ENCODE data around the gene CD80.
A peak's percentile ranks its signal among the peaks of the same experiment; 100 is the strongest.

CD80 gene

DNA sequence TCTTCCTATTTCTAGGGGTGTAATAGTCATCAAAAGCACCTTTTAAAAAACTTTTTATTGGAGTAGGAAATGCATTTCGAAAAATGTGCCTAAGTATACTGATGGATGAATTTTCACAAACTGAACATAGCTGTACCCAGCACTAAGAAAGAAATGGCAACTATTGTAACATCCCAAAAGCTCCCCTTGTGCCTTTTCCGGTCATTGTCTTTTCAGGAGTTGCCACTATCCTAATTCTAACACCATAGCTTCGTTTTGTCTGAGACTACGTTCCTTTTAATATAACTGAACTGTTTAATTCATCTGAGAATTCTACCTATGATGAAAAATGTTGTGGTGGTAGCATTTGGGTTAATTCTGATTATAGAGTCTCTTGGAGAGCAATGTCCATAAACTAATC, 59.1 kb downstream of the CD80 start:
- Histone ChIP-seq H2AFZ (ENCODE audit: low read depth, low read length) (no peak overlapping the region), H3K27ac (ENCODE audit: low read length) (no peak overlapping the region), H3K4me3 (ENCODE audit: low read length) (0 out of 2 replicates have a peak overlapping the region, but pooled peaks have one; percentile 100), H3K36me3 (replicated peaks; ENCODE audit: low read depth, low read length) (peaks cover 10% of the 10 kb centered on the region), H3K79me2 (ENCODE audit: low read length) (peaks cover 57% of the 10 kb centered on the region), H3K27me3 (ENCODE audit: low read depth, low read length) (no peaks in the 10 kb centered on the region), H3K9me3 (ENCODE audit: insufficient read depth, low read length) (no peaks in the 10 kb centered on the region), H3K4me1 (ENCODE audit: low read length) (peaks cover 26% of the 10 kb centered on the region), H3K9ac (ENCODE audit: low read length) (no peak overlapping the region), H4K20me1 (ENCODE audit: insufficient read depth, low read length) (no peaks in the 10 kb centered on the region), H3K4me2 (ENCODE audit: low read length) (peak overlapping the region; percentile 74)
- no peak for TF ChIP-seq EZH2phosphoT487 (IDR thresholded peaks at IDR 0.05; ENCODE audit: low read depth)
- TF ChIP-seq, protein P1, sequence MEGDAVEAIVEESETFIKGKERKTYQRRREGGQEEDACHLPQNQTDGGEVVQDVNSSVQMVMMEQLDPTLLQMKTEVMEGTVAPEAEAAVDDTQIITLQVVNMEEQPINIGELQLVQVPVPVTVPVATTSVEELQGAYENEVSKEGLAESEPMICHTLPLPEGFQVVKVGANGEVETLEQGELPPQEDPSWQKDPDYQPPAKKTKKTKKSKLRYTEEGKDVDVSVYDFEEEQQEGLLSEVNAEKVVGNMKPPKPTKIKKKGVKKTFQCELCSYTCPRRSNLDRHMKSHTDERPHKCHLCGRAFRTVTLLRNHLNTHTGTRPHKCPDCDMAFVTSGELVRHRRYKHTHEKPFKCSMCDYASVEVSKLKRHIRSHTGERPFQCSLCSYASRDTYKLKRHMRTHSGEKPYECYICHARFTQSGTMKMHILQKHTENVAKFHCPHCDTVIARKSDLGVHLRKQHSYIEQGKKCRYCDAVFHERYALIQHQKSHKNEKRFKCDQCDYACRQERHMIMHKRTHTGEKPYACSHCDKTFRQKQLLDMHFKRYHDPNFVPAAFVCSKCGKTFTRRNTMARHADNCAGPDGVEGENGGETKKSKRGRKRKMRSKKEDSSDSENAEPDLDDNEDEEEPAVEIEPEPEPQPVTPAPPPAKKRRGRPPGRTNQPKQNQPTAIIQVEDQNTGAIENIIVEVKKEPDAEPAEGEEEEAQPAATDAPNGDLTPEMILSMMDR (IDR thresholded peaks at IDR 0.05; ENCODE audit: low read depth, low read length) = no peak

DNA sequence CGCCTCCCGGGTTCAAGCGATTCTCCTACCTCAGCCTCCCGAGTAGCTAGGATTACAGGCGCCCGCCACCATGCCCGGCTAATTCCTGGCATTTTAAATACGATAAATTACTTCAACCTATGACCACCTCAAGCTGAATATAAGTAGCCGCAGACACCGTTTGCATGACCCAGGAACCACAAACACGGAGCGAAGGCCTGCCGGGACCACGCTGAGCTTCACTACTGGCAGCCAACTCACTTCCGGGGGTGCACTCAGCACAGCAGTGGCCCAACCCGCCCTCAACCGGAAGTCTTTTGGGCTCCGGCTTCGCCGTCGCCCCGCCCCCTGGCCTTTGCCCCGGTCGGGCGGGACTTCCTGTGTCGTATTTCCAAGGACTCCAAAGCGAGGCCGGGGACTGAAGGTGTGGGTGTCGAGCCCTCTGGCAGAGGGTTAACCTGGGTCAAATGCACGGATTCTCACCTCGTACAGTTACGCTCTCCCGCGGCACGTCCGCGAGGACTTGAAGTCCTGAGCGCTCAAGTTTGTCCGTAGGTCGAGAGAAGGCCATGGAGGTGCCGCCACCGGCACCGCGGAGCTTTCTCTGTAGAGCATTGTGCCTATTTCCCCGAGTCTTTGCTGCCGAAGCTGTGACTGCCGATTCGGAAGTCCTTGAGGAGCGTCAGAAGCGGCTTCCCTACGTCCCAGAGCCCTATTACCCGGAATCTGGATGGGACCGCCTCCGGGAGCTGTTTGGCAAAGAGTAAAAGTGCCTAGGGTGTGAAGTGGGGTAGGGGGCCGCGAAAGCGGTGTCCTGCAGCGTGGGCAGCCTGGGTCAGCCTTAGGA, 61.0 kb downstream of the CD80 start, which contains the start of gene TIMMDC1:
Gene TIMMDC1, plus strand, starts transcription at position 362 of the 826 bp plus-strand sequence. Its CDS starts 187 bp downstream, at position 549.
- Histone ChIP-seq H3K4me1 (ENCODE audit: low read length) (peaks cover 26% of the 10 kb centered on the region), H3K9ac (ENCODE audit: low read length) (peak within 1 kb of the TSS; percentile 95), H3K27me3 (ENCODE audit: low read depth, low read length) (no peaks in the 10 kb centered on the region), H2AFZ (ENCODE audit: low read depth, low read length) (peak within 1 kb of the TSS; percentile 63), H3K4me3 (ENCODE audit: low read length) (peak within 1 kb of the TSS; percentile 100), H3K4me2 (ENCODE audit: low read length) (peak within 1 kb of the TSS; percentile 84), H3K36me3 (replicated peaks; ENCODE audit: low read depth, low read length) (peaks cover 5% of the 10 kb centered on the region), H3K27ac (ENCODE audit: low read length) (peak within 1 kb of the TSS; percentile 65), H3K79me2 (ENCODE audit: low read length) (peaks cover 53% of the 10 kb centered on the region), H4K20me1 (ENCODE audit: insufficient read depth, low read length) (no peaks in the 10 kb centered on the region), H3K9me3 (ENCODE audit: insufficient read depth, low read length) (no peaks in the 10 kb centered on the region)
- TF ChIP-seq EZH2phosphoT487 (IDR thresholded peaks at IDR 0.05; ENCODE audit: low read depth) = no peak
- TF ChIP-seq, protein P1 (IDR thresholded peaks at IDR 0.05; ENCODE audit: low read depth, low read length) = no peak

DNA sequence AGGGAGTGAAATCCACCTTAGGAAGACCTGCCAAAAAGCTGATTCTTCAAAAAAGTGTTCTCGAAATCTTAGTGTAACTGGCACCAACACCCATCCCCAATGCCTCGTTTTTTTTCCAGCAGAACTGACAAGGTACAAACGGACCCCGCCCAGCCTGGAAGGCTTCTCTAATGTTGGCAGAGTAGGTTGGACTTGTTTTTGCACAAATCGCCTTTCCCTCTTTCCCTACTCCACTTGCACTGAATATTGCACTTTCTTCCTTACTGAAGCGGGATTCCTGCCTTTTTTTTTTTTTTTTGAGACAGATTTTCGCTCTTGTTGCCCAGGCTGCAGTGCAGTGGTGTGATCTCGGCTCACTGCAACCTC, 61.6 kb downstream of the CD80 start:
- Histone ChIP-seq H4K20me1 (ENCODE audit: insufficient read depth, low read length) (no peaks in the 10 kb centered on the region), H2AFZ (ENCODE audit: low read depth, low read length) (peak overlapping the region; percentile 63), H3K4me3 (ENCODE audit: low read length) (peak overlapping the region; percentile 100), H3K4me1 (ENCODE audit: low read length) (peaks cover 26% of the 10 kb centered on the region), H3K27ac (ENCODE audit: low read length) (peak overlapping the region; percentile 44), H3K36me3 (replicated peaks; ENCODE audit: low read depth, low read length) (no peaks in the 10 kb centered on the region), H3K9me3 (ENCODE audit: insufficient read depth, low read length) (no peaks in the 10 kb centered on the region), H3K79me2 (ENCODE audit: low read length) (peaks cover 48% of the 10 kb centered on the region), H3K9ac (ENCODE audit: low read length) (peak overlapping the region; percentile 70), H3K27me3 (ENCODE audit: low read depth, low read length) (no peaks in the 10 kb centered on the region), H3K4me2 (ENCODE audit: low read length) (peak overlapping the region; percentile 84)
- TF ChIP-seq EZH2phosphoT487 (IDR thresholded peaks at IDR 0.05; ENCODE audit: low read depth) = no peak
- TF ChIP-seq, protein P1 (IDR thresholded peaks at IDR 0.05; ENCODE audit: low read depth, low read length) = no peak

DNA sequence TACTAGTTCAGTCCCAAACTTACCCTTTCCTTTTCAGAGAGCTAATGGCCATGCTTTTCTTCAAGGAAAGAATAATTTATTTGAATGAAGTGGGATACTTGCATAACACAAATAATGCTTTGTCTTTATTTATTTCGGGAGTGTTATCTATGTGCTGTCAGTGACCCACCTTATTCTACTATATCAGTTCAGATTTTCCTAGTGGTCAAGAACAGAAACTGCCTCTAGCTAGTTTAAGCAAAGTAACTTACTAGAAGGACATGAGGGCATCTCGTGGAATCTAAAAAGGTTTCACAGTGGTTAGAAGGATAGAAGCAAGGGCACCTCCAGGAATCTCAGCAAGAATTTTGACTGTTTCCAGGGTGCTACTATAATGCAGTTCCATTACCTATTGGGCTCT, 64.8 kb downstream of the CD80 start:
- Histone ChIP-seq H3K4me3 (ENCODE audit: low read length) (no peak overlapping the region), H3K9me3 (ENCODE audit: insufficient read depth, low read length) (no peaks in the 10 kb centered on the region), H3K36me3 (replicated peaks; ENCODE audit: low read depth, low read length) (peaks cover 11% of the 10 kb centered on the region), H3K4me2 (ENCODE audit: low read length) (no peak overlapping the region), H3K9ac (ENCODE audit: low read length) (no peak overlapping the region), H3K4me1 (ENCODE audit: low read length) (peaks cover 11% of the 10 kb centered on the region), H2AFZ (ENCODE audit: low read depth, low read length) (no peak overlapping the region), H3K27me3 (ENCODE audit: low read depth, low read length) (no peaks in the 10 kb centered on the region), H4K20me1 (ENCODE audit: insufficient read depth, low read length) (no peaks in the 10 kb centered on the region), H3K79me2 (ENCODE audit: low read length) (peaks cover 23% of the 10 kb centered on the region), H3K27ac (ENCODE audit: low read length) (no peak overlapping the region)
- TF ChIP-seq EZH2phosphoT487 (IDR thresholded peaks at IDR 0.05; ENCODE audit: low read depth) = no peak

Data from OCI-LY3 (cell line).